Brain pericyte (primary cell): ENCODE measurements around the gene FCRL3.

Experiments used
- DNase-seq: peaks from one replicate; pipeline ENCODE4 v3.0.0-alpha.2; 2012; ENCODE audit warnings: low read depth, low spot score

FCRL3 gene

DNA sequence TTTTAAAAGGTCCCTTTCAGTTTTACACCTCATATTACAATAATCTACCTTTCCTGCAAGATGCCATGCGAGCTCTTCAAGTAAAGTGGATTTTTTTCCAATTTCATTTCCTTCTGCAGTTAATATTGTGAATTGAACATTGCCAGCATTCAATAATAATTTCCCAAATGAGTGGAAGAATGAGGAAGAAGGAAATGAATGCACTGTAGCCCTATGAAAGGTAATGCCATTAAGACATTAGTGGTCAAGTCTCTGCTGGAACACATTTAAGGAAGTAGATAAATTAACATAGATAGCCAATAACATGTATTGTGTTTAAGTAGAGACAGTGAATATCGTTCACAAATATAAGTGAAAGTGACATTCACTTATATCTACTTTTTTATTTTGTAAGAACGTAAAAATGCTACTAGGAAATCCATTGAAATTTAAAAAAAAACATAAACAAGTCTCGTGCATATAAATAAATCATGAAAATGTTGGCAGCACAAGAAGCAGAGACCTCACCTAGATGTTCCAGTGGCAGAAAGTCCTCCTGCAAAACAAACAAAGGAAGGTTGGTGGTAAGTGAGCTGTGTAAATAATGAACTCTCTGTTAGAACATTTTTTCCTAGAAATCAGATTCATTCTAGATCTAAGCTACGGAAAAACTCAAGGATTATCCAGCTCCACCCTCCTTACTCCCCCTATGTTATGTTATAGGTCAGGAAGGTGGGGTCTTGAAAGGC is 17.7 kb downstream of the FCRL3 start:
- DNase-seq: no peak

GRCh38 chr1:157678721-157679120 is 21.8 kb downstream of the FCRL3 start:
- DNase-seq: no peak

DNA sequence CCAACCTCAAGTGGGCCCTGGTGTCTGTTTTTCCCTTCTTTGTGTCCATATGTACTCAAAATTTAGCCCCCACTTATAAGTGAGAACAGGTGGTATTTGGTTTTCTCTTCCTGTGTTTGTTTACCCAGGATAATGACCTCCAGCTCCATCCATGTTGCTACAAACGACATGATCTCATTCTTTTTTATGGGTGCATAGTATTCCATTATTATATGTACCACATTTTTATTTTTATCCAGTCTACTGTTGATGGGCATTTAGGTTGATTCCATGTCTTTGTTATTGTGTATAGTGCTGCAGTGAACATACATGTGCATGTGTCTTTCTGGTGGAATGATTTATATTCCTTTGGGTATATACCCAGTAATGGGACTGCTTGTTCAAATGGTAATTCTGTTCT is 27.6 kb downstream of the FCRL3 start:
- no peak for DNase-seq

DNA sequence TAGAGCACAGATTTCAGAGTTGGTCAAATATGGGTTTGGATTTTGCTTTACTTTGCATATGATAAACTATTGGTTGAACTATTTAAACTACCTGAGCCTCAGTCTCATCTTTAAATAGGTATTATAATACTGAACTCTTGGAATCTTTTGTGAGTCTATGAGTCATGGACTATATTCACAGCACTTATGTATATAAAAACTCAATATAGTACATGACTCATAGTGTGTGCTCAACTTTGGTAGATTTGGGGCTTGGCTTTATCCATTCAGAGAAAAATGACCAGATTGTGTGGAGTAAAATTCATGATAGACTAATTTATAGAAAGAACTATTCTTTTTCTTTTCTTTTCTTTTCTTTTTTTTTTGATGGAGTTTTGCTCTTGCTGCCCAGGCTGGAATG is 28.7 kb downstream of the FCRL3 start:
- DNase-seq: no peak

- DNase-seq: no peak
Observed at GRCh38 chr1:157659576-157660247, 40.9 kb downstream of the FCRL3 start.

DNA sequence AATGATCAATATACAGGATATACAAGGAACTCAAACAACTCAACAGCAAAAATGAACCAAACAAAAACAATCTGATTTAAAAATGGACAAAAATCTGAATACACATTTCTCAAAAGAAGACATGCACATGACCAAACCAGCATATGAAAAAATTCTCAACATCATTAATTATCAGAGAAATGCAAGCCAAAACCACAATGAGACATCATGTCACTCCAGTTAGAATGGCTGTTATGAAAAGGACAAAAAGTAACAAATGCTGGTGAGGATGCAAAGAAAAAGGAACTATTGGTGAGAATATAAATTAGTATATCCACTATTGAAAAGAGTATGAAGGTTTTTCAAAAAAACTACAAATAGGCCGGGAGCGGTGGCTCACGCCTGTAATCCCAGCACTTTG is 42.0 kb downstream of the FCRL3 start:
- DNase-seq: no peak

DNA sequence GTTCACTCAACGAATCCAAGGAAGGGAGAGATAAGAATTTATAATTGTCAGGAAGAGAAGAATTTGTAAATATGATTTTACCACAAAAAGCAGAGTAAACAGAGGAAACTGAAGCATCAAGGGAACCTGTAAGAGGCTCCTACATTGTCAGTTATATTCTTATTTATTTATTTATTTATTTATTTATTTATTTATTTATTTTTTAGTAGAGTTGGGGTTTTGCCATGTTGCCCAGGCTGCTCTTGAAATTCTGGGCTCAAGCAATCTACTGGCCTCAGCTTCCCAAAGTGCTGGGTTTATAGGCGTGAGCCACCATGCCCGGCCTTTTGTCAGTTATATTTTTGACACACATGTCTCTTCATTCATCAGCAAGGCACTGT is 47.1 kb downstream of the FCRL3 start:
- DNase-seq: no peak

DNA sequence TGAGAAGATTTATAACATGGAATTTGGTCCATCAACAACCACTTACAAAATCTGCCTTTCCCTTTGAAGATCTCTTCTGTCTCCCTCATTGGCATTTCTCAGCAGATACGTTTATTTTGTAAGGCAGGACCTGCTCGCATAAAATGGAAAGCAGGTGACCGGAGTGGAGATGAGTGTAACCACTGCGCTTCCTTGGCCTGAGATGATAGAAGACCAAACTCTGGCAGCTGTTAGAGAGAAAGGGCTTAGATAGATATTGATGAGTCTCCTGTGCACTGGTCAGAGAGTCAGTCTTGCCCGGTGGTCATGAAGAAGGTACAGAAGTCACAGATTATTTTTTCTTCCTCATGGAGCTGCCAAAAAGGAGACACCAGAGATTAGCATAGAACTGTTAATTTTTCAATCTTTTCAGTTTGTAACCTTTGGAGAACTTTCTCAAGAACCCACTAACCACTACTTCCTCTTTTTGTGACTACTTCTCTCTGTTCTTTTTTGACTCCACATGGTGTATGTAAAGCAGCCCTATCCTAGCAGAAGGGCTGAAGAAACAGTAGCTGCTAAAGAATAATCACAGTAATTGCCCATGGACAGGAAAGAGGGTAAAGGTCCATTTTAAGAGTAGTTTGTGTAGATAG is 47.6 kb downstream of the FCRL3 start:
- no peak for DNase-seq

DNA sequence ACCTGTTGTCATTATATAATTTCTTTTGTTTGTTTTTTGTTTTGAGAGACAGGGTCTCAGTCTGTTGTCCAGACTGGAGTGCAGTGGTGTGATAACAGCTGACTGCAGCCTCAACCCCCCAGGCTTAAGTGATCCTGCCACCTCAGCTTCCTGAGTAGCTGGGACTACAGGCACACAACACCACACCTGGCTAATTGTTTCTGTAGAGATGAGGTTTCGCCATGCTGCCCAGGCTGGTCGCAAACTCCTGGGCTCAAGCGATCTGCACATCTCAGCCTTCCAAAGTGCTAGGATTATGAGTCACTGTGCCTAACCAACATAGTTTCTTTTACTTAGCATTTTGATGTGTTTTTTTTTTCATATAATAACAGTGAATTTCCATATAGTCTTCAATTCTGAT is 52.3 kb downstream of the FCRL3 start:
- DNase-seq: no peak

GRCh38 chr1:157646144-157646543 is 54.4 kb downstream of the FCRL3 start:
- DNase-seq: no peak

- no peak for DNase-seq
Observed at GRCh38 chr1:157641177-157641576, 59.4 kb downstream of the FCRL3 start.

GRCh38 chr1:157639800-157640199 is 60.8 kb downstream of the FCRL3 start:
- no peak for DNase-seq

- DNase-seq: no peak
Observed at GRCh38 chr1:157628773-157629172, 71.8 kb downstream of the FCRL3 start.
